ENCODE data around the gene GPRC5C.
"Not testable (repeated sequence)": the region's sequence is repeated elsewhere in the genome, so short reads cannot be mapped to it uniquely, and the experiment has no call there.

GPRC5C gene

GRCh38 chr17:74466828-74467184, 34.9 kb downstream of the GPRC5C start:
- H3K4me3 ChIP-seq (ENCODE audit: low read depth, low read length): no peak overlapping the region

DNA sequence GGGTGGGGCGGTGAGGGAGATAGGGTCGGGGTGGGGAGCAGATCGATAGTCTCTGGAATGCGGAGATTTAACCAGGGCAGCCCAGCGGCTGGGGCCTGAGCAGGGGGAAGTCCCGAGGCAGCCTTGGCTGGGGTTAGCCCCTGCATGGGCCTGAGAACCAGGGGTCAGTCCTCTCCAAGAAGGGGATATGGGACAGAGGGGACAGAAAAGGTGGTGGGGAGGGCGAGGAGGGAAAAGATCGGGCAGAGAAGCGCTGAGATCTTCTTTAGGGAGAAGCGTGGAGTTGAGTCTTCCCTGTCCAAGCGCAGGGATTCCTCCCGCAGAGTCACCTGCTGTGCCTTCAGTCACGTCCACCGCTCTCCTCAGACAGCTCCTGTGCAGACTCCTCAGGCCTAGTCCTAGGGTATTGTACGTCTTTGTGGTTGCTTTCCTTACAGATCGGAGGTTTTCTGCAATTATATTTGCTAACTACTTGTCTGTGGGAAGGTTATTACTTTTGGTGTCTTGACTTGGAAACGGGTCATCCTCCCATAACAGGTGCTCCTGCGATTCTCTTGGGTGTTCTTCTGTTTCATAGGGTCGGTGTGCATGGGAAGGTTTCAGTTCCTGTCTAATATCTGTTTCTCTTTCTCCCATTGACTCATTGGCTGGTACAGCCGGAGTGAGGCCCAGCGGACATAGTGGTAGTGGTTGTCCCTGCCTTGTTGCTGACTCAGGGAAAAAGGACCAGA, 35.5 kb downstream of the GPRC5C start:
- no peak overlapping the region for H3K4me3 ChIP-seq (ENCODE audit: low read depth, low read length)

DNA sequence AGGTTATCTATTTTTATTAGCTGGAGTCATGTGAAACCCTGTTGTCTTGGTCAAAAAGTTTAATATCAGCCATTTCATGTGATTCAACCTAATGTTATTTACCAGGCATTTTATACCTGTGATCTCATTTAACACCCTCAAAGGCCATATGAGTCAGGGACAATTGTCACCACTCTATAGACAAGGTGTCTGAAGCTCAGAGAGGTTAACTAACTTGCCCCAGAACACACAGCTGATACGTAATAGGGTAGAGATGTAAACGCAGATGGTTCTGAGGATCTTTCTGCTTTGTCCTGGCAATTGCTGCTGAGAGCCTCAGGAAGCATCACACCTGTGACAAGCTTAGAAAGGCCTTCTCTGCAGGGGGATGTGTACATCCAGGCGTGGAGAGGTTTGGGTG, 39.5 kb downstream of the GPRC5C start:
- no peak overlapping the region for H3K4me3 ChIP-seq (ENCODE audit: low read depth, low read length)

DNA sequence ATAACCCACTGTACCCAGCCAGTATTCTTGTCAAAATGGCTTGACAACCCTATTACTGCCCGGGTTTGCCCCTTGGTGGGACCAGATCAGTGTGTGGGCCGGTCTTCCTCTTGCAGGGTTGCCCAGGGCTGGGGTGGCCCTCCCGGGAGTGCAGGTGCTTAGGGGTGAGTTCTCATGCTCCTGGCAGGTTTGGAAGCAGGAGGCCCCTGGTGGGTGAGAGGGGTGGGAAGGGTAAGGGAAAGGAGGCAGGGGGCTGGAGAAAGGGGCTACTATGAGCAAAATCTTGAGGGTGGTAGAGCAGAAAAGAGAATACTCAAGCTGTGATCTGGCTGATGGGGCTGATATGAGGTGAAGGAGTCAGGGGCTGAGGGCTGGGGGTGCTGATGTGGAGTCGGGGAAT, 41.0 kb downstream of the GPRC5C start:
- H3K4me3 ChIP-seq (ENCODE audit: low read depth, low read length): no peak overlapping the region

- H3K4me3 ChIP-seq (ENCODE audit: low read depth, low read length): no peak overlapping the region
Observed at GRCh38 chr17:74473294-74473693, 41.4 kb downstream of the GPRC5C start.

DNA sequence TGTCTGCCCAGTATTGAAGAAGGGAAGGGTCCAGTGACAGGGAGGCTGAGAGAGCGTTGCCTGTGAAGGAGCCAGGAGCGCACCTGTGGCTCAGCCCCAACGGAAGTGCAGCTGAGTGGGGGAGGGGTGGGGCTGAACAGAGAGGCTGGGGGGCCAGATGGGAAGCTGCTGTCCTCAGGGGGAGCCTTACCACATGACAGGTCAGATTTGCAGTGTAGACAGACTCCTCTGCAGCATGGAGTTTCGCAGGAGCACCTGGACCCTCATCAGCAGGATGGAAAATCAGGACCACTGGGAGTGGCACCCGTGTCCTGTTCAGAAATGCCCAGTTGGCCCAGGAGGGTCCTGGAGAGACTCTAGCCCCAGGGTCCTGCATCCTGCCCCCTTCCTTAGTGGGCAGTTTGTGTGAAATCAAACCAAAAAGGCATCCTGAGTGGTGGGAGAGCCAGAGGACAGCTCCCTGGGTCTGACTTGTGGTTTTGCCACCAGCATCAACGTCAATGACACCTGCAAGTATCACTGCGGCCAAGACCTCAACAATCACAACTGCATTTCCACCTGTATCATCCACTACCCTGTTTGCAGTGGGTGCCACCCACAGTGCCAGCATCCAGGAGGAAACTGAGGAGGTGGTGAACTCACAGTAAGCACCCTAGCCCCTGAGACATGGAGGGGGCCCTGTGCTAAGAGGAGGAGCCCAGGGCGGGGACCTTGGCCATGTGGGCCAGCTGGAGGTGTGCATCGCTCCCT, 42.3 kb downstream of the GPRC5C start:
- no peak overlapping the region for H3K4me3 ChIP-seq (ENCODE audit: low read depth, low read length)

GRCh38 chr17:74475189-74475588, 43.3 kb downstream of the GPRC5C start:
- no peak overlapping the region for H3K4me3 ChIP-seq (ENCODE audit: low read depth, low read length)

DNA sequence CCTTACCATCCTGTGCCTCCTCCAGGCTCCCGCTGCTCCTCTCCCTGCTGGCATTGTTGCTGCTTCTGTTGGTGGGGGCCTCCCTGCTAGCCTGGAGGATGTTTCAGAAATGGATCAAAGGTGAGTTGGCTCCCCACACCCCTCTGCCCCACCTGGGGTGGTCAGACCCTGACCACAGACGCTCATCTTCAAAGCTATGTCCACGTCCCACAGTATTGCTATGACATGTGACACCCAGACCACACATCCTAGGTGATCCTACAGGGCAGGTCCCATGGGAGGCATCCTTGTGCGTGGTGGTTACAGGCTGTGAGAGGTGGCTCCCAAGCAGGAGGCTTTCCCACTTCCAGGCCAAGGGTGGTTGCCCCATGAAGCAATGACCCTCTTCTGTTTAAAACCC, 45.5 kb downstream of the GPRC5C start:
- H3K4me3 ChIP-seq (ENCODE audit: low read depth, low read length): no peak overlapping the region

- no peak overlapping the region for H3K4me3 ChIP-seq (ENCODE audit: low read depth, low read length)
Observed at GRCh38 chr17:74478420-74479100, 46.7 kb downstream of the GPRC5C start.

- H3K4me3 ChIP-seq (ENCODE audit: low read depth, low read length): no peak overlapping the region
Observed at GRCh38 chr17:74480290-74480689, 48.4 kb downstream of the GPRC5C start.

DNA sequence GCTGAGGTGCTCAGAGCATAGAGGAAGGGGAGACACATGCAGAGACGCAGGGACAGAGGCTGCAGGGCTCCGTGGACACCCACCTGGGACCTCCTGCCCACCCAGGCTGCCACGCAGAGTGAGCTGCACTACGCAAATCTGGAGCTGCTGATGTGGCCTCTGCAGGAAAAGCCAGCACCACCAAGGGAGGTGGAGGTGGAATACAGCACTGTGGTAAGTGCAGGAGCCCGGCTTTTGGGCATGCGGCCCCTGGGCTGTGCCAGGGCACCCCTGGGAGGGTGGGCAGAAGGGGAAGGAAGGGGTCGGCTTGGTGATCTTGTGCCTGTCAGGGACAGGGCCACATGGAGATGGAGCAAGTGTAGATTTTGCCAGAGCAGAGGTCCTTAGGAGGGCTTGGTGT, 49.7 kb downstream of the GPRC5C start:
- no peak overlapping the region for H3K4me3 ChIP-seq (ENCODE audit: low read depth, low read length)

DNA sequence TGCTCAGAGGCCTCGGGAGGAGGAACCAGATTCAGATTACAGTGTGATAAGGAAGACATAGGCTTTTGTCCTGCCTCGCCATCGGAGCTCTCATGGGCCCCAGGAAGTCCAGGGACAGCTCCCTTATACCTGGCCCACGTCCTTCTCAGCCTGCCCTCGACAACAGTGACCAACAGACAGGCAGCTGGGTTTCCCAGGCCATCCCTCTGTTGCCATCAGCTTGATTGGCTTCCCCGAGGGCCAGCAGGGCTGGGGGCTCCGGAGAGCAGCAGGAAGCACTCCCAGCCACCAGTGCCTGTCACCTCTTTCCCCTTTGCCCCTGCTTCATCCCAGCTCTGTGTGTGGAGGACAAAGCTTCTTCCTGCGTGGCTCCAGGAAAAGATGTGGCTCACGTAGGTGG, 52.2 kb downstream of the GPRC5C start:
- H3K4me3 ChIP-seq (ENCODE audit: low read depth, low read length): no peak overlapping the region

DNA sequence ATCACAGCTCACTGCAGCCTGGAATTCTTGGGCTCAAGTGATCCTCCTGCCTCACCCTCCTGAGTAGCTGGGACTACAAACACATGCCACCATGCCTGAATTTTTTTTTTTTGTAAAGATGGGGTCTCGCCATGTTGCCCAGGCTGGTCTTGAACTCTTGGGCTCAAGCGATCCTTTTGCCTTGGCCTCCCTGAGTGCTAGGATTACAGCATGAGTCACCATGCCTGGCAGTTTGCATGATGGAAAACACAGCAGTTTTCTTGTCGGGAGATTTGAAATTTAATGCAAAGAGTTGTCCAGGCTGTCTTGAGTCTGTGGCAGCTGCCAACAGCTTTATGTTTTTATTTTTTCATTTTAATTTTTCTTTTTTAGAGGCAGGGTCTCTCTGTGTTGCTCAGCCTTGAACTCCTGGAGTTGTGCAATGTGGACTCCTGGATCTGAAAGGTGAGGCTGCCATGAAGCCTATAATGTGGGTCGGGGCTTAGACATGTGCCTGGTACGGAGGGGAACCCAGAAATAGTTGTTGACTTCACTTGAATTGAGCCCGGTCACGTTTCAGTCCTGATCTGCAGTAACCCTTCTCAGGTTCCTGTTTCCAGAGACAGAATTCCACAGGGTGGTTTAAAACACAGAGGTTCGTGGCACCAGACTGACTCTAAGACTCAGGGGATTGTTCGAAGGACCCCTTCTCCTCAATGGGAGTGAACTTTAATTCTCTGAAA, 53.3 kb downstream of the GPRC5C start:
- no peak overlapping the region for H3K4me3 ChIP-seq (ENCODE audit: low read depth, low read length)

GRCh38 chr17:74485841-74486240, 54.0 kb downstream of the GPRC5C start:
- H3K4me3 ChIP-seq (ENCODE audit: low read depth, low read length): no peak overlapping the region

GRCh38 chr17:74488276-74488675, 56.4 kb downstream of the GPRC5C start:
- not testable (repeated sequence) for H3K4me3 ChIP-seq (ENCODE audit: low read depth, low read length)

DNA sequence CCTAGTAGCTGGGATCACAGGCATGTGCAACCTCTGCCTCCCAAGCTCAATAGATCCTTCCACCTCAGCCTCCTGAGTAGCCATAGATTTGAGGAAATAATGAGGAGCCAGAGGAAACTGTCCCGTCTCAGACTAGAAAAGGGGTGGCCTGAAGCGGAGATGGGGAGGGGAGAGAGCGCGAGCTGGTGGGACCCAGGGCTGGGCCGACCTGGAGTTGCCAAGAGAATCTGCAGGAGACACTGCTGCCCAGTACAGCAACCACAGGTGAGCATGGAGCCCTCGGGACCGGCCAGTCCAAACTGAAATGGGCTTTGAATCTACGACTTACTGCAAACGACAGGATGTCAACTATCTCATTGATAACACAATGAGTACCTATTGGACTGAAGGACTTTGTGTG, 58.8 kb downstream of the GPRC5C start:
- H3K4me3 ChIP-seq (ENCODE audit: low read depth, low read length): no peak overlapping the region

DNA sequence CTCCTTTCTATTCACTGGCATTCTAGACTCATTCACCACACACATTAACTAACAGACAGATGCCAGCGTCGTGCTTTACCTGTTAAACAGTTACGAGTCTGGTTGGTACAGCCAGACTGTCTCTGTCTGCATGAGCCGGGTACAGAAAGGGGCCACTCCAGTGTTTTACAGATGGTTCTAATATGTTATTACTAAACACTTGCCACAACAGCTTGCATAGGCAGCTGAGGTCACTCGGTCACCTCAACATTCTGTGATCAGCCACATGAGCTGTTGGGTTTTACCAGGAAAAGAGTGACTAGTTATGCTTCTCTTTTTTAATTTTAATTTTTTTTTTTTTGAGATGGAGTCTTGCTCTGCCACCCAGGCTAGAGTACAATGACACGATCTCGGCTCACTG, 59.7 kb downstream of the GPRC5C start:
- no peak overlapping the region for H3K4me3 ChIP-seq (ENCODE audit: low read depth, low read length)

- H3K4me3 ChIP-seq (ENCODE audit: low read depth, low read length): no peak overlapping the region
Observed at GRCh38 chr17:74493331-74493833, 61.5 kb downstream of the GPRC5C start.
